H7 (cell line): ENCODE measurements around the gene SNX20. TPM values are rescaled to one million over a fixed set of nuclear protein-coding genes. Genes with fewer than 3 reads are reported as not detected.

Source experiments
- DNase-seq: peaks from one replicate; pipeline ENCODE4 v3.0.0; 2012
- H3K27me3 ChIP-seq: 2 replicates; pipeline ENCODE4 v1.6.0; 2011; ENCODE audit warnings: mild to moderate bottlenecking, low read length; ENCODE audit not compliant: control insufficient read depth, insufficient read depth
- H3K36me3 ChIP-seq: replicated peaks from 2 replicates; pipeline ENCODE4 v1.5.1; 2011; ENCODE audit warnings: low read length; ENCODE audit not compliant: control insufficient read depth, insufficient read depth
- H3K4me3 ChIP-seq: 2 replicates; pipeline ENCODE4 v1.5.1; 2011; ENCODE audit warnings: low read depth, mild to moderate bottlenecking, control low read depth, low read length, moderate library complexity; ENCODE audit not compliant: insufficient read depth
- total RNA-seq: library from RNA; depleted of rRNA; stranded (reverse); fragments of >200 nt; shearing (Covaris generic); gene quantifications from 2 replicates; pipeline ENCODE4 v1.2.3, GENCODE V29; 2014

The SNX20 gene
- total RNA-seq, 1 experiment from 2014 or later, result not detected

DNA sequence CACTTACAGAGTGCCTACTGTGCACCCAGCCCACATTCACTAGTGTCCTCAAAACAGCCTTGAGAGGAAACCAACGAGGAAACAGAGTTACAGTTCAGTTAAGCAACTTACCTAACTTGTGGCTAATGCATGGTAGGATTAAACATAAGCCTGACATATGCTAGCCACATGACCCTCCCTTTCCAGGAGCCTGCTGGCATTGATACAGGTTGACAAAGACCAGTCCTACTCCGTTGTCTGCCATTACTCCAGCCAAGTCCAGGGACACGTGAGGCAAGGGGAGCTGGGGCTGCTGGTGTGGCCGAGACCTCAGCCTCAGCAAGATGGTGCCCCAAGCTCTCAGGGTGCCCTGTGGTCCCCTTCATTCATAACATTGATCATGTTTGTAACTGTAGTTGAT, 37.9 kb downstream of the SNX20 start:
- DNase-seq, result no peak
- no peak overlapping the region for H3K4me3 ChIP-seq
- 0 out of 2 replicates have a peak, but pooled peaks cover 1% of the 10 kb centered on the region for H3K27me3 ChIP-seq
- no peaks in the 10 kb centered on the region for H3K36me3 ChIP-seq

DNA sequence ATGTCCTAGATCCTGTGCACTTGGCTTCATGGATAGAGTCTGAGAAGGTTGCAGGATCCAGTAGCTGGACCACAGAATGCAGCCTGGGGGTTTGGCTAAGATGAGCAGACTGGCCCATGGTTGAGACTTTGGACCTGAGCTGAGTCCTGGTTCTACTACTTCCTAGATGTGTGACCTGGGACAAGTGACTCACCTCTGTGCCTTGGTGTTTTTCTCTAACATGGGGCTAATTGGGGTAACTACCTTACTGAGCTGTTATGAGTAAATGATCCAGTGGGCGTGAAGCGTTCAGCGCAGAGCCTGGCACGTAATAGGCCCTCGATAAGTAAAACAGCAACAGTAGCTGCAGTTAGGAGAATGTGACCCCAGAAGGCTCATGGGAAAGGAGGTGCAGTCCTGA, 38.8 kb downstream of the SNX20 start:
- Histone ChIP-seq H3K27me3 (0 out of 2 replicates have a peak, but pooled peaks cover 1% of the 10 kb centered on the region), H3K36me3 (no peaks in the 10 kb centered on the region), H3K4me3 (no peak overlapping the region)
- no peak for DNase-seq

DNA sequence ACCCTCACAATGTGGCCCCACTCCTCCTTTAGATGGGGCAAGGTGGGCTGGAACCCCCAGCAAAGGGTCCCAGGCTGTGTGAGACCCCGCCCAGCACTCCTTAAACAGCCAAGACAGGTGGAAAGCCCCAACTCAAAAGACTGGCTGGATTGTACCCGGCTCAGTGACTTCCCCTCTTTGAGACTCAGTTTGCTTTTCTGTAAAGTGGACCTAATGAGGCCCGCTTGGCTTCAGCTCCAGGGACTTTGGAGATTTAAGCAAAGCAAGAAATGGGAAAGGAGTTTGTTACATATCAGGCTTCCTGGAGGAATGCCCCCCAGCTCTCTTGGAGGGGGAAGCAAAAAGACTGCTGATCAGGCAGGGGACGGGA, 39.3 kb downstream of the SNX20 start:
- no peak overlapping the region for H3K4me3 ChIP-seq
- no peaks in the 10 kb centered on the region for H3K36me3 ChIP-seq
- 0 out of 2 replicates have a peak, but pooled peaks cover 1% of the 10 kb centered on the region for H3K27me3 ChIP-seq
- no peak for DNase-seq

DNA sequence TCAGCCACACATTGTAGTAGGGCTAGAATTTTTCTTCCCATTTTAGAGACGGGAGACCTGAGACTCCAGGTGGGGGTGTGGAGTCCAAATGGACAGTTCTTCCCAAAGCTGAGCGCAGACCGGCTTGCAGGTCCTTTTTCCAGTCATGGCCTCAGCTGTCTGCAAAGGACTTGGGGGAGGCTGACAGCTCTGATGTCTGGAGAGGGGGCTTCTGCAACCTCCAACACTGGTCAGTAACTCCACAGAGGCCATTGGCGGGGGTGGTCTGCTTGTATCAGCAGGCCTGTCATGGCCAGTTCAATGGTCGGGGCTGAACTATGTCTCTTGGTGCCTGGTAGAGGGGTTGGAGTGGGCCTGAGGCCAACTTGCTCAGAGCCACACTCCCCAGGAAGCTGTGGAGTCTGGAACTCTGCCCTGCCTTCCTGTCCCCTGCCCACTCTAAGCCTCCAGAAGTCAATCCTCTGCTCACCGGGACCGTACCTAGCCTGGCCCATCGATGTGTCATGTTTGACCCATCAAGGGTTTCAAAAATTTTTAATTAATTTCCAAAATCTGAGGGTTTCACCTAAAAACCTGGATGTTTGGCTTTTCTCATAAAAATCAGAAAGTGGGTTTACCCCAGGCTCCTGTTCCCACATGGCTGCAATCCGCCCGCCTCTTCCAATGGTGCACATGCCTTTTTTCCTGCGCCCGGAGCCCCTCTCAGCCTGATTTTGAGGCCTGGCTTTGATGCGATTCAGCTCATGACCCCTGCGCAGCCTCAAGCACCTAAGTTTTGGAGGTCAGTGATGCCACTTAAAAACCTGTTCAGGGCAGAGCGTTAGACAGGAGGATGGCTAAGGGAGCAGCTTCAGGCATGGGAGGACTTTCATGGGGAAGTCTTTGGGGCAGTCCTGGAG, 39.9 kb downstream of the SNX20 start:
- DNase-seq, result no peak
- H3K4me3 ChIP-seq, result no peak overlapping the region
- H3K36me3 ChIP-seq, result no peaks in the 10 kb centered on the region
- H3K27me3 ChIP-seq, result 0 out of 2 replicates have a peak, but pooled peaks cover 1% of the 10 kb centered on the region

DNA sequence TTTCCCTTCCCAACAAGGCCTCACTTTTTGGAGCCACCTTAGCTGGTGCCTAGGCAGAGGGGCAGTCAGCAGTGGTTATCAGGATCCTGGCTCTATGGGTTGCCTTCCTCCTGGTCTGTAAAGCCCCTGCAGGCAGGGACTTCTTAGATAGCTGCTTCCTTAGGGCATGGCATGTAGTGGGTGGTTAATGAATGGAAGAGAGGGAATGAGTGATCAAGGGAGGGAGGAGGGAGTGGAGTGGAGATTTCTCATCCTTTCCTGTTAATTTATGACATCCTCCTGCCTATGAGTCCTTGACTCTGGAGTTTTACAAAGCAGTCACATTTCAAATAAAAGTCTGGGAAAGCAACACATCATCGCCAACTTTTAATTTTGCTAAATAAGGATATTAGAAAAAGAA, 40.7 kb downstream of the SNX20 start:
- DNase-seq, result no peak
- H3K4me3 ChIP-seq, result no peak overlapping the region
- no peaks in the 10 kb centered on the region for H3K36me3 ChIP-seq
- H3K27me3 ChIP-seq, result 0 out of 2 replicates have a peak, but pooled peaks cover 1% of the 10 kb centered on the region

DNA sequence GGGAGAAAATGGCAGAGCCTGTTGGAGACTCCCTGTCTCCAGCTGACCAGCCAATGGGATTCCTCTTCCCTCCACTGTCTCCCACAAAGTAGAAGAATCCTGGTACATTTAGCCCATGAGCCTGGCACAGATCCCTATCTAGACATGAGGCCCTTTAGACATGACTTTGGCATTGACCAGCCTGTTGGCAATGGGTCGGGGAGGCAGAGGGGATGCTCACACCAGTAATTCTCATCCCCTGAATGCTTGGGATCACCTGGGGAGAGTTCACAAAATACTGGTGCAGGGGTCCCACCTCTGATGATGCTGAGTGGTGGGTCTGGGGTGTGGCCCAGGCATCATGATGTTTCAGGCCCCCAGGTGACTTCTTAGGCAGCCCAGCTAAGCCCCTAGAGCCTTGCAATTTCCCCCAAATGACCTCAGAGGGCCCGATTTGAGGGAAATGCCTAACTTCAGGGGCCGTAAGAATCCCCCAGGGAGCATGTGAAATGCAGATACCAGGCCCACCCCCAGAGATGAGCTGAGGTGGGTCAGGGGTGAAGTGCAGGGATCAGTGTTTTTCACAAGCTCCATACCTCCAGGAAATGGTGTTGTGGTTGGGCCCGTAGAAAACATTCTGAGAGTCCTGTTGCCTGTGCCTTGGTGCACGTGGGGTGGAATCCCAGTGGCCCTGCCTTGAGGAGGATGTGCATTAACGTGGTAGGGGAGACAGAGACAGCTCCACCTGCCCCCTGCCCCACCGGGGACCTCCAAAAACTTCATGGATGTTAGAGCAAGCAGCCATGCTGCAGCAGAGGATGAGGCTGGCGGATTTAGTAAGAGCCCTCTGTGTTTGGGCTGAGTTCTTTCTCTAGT, 42.1 kb downstream of the SNX20 start:
- Histone ChIP-seq H3K27me3 (0 out of 2 replicates have a peak, but pooled peaks cover 1% of the 10 kb centered on the region), H3K4me3 (no peak overlapping the region), H3K36me3 (no peaks in the 10 kb centered on the region)
- no peak for DNase-seq

DNA sequence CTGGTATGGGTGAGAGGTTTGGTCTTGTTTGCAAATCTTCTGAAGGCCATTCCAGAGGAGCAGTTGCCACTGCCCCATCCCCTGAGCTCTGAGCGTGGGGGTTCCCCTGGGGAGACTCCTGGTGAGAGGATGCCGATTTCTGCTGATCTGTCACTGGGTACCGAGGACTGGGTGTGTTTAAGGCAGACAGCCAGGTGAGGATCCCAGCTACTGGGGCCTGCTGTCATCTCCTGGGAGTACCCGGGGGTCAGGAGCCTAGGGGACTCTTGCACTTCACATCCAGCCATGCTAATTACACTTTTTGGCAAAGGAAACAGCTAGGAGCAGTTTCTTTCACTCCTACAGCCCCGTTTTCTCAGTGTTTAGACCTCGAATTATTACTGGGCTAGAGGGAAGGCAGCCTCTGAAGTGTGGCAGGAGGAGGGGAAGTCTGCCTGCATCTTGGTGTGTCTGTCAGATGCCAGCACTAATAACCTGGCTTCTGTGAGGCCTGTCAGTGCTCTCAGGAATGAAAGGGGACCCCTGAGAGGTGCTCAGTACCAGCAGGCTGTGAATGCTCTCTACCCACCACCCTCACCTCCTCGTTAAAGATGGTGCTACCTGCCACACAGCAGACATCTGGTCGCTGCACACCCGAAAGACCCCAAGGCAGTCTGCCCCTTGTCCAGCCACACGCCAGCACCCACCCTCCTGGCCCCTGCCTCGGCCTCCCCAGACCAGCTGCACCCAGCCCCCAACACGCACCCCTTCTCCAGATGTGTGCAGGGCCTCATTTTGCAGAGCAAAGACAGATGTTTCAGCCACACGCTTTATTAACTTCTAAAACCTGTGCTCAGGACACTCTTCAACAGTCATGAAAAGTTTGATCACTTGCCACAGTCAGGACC, 43.2 kb downstream of the SNX20 start:
- no peak for DNase-seq
- H3K36me3 ChIP-seq, result no peaks in the 10 kb centered on the region
- 0 out of 2 replicates have a peak, but pooled peaks cover 1% of the 10 kb centered on the region for H3K27me3 ChIP-seq
- no peak overlapping the region for H3K4me3 ChIP-seq

DNA sequence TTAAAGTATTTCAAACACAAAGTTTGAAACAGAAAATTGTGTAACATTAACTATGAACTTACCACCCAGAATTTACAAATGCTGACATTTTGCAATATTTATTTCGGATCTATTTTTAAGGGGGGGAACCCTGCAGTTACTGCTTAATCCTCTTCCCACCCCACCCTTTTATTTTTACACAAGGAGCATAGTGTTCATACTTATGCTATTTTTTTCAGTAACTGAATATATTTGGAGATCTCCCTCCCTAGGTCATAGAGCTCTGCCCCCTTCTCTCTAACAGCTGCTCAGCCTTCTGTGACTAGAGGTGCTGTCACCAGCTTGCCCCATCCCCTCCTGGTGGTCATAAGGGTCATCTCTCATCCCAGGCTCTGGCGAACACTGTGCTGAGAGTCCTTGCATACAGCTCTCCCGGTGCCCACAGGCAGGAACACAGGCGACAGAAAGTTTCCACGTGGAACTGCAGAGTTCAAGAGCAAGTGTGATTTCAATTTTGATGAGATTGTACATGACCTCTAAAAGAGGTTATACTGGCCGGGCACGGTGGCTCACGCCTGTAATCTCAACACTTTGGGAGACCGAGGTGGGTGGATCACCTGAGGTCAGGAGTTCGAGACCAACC, 44.2 kb downstream of the SNX20 start:
- Histone ChIP-seq H3K4me3 (no peak overlapping the region), H3K27me3 (no peaks in the 10 kb centered on the region), H3K36me3 (no peaks in the 10 kb centered on the region)
- no peak for DNase-seq

DNA sequence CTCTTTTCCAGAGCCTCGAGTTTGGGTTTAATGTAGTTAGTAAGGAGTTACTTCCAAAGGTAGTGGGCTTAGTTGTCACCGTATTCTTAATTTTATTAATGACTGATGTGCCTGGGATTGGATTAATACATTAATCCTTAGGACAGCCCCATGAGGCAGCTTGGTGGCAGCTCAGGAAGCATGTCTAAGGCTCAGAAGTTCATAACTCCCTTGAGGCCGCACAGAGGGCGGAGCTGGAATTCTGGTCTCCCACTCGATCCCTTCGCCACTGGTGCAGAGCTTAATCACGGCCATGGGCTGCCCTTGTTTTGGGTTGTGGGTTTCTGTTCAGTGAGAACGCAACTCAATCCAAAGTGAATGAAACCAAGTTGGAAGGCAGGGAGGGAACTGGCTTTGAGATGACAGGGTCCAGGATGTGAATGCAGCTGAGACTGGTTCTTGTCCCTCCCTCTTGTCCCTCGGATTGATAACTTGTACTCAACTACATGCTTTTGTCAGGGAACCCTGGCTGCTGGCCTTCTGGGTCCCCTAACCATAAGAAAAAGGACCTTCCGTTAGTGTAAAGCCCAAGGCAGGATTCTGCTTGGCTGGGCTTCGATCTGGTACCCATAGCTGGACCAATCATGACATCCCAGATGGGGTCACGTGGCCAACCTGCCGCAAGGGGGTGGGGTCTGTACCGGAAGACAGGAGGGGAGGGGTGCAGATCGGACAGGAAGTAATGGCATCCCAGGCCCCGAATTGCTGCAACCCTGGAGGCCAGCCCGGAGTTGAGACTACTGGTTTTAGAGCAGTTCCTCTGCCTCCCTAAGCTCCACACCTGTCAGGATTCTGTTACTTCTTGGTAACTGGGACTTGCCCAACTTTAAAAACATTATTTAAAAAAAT, 45.4 kb downstream of the SNX20 start:
- DNase-seq, result peak; percentile 83
- no peak overlapping the region for H3K4me3 ChIP-seq
- H3K27me3 ChIP-seq, result no peaks in the 10 kb centered on the region
- no peaks in the 10 kb centered on the region for H3K36me3 ChIP-seq

DNA sequence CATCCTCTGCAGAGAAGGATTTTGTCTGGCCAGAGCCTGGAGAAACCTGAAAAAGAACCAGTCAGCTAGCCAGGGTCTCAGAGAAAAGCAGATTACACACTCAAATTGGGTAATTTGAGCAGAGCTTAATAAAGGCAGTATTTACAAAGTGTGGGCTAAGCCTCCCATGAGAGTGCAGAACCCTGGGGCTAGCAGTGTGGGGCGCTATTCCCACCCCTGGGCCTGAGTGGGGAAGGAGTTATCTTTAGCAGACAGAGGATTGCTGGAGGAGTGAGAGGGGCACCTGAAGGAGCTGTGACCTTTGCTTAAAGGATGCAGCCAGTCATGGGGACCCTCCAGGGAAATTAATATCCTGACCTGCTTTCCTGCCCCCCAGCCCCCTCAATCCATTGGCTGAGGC, 46.2 kb downstream of the SNX20 start:
- DNase-seq, result no peak
- no peaks in the 10 kb centered on the region for H3K36me3 ChIP-seq
- H3K4me3 ChIP-seq, result no peak overlapping the region
- no peaks in the 10 kb centered on the region for H3K27me3 ChIP-seq

DNA sequence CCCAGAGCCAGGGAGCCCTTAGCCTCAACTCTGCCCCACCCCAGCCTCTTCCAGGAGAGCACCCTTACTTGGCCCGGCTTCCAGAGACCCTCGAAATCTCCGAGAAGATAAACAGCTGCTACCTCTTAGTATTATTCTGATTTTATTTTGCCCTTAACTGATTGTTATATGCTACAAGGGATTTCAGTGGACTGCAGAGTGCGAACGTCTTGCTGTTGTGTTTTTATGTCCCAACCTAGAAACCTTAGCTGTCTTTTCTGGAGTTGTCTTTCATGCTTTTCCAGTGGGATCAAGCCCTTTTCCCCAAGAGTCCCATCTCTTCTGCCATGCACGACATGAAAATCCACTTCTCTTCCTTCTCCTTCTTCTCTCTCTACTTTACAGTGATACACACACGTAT, 47.0 kb downstream of the SNX20 start:
- DNase-seq, result no peak
- H3K27me3 ChIP-seq, result no peaks in the 10 kb centered on the region
- H3K4me3 ChIP-seq, result no peak overlapping the region
- no peaks in the 10 kb centered on the region for H3K36me3 ChIP-seq

DNA sequence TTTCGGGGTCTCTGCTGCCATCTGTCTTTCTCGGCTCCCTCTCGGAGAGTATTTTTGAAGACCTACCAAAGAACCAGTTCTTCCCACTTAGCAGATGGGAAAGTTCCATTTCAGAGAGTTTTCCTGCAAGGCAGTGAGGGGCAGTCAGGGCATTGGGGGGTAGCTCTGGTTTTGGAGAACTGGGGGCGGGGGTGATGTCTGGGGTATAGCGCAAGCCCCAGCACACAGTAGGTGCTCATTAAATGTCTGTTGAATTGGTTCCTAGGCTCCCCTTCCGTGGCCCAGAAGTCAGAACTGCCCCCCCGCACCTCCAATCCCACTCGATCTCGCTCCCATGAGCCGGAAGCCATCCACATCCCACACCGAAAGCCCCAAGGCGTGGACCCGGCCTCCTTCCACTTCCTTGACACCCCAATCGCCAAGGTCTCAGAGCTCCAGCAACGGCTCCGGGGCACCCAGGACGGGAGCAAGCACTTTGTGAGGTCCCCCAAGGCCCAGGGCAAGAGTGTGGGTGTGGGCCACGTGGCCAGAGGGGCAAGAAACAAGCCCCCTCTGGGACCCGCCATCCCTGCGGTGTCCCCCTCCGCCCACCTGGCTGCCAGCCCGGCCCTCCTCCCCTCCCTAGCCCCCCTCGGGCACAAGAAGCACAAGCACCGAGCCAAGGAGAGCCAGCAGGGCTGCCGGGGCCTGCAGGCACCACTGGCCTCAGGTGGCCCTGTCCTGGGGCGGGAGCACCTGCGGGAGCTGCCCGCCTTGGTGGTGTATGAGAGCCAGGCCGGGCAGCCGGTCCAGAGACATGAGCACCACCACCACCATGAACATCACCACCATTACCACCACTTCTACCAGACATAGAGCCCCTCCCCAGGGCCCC, 47.9 kb downstream of the SNX20 start:
- no peak for DNase-seq
- Histone ChIP-seq H3K27me3 (no peaks in the 10 kb centered on the region), H3K36me3 (no peaks in the 10 kb centered on the region), H3K4me3 (no peak overlapping the region)
